ENCODE results near the gene SNX12. TPM values are rescaled to one million over a fixed set of nuclear protein-coding genes. Genes with fewer than 3 reads are reported as not detected.

The SNX12 gene
- total RNA-seq, 1 experiment from 2014 or later: 43.7 TPM

DNA sequence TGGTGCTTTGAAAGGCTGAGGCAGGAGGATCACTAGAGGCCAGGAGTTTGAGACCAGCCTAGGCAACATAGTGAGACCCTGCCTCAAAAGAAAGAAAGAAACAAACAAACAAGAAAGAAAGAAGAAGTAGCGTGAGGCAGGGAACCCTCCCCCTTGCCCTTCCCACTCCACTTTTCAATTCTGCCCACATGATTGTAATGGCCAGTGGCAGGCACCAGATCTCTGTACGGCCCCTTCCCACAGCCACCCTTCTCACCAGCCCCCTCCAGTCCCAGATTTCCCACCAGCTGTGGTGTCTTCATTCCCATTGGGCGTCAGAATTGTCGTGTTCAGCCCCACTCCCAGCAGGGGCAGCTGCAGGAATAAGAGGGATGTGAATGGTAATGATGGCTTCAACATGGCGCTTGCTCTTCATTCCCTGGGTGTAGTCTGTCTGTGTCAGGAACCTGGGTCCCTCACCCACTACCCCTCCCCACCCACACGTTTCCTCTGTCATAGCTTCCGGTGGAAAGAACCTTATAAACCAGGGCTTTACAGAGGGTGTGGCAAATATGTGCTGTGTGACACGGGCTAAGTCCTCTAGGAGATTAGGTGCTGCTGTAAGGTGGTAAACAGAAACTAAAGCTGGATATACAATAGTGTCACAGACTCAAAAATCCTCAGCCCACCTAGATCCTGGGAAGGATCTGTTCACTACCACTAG, 43.2 kb upstream of the SNX12 start, which contains the start of gene IL2RG:
Gene IL2RG, minus strand, starts transcription at position 437 of the 703 bp plus-strand sequence. Its CDS starts 38 bp downstream, at position 399.
- H3K4me3 ChIP-seq (replicated peaks in 1 of 2; ENCODE audit: low read depth in 1 of 2, low read length in 2 of 2): no peak within 1 kb of the TSS
- H3K79me2 ChIP-seq (ENCODE audit: insufficient read depth, low read length): no peaks in the 10 kb centered on the region
- H3K9me3 ChIP-seq (ENCODE audit: control insufficient read depth in 1 of 2, insufficient read depth in 1 of 2, low read depth in 1 of 2, low read length in 2 of 2): no peaks in the 10 kb centered on the region
- no peaks in the 10 kb centered on the region for H3K36me3 ChIP-seq (ENCODE audit: control insufficient read depth in 1 of 2, insufficient read depth in 2 of 2, low read length in 2 of 2)
- RAD21 ChIA-PET (ENCODE audit: low non-redundant PET in 1 of 2, low total read pairs in 2 of 2, uncharacterized antibody in 2 of 2, unreplicated experiment in 2 of 2): no interaction called here
- TF ChIP-seq SRF (IDR thresholded peaks at IDR 0.05; ENCODE audit: low read depth) (no peak), ZFX (IDR thresholded peaks at IDR 0.05) (no peak), RAD21 (IDR thresholded peaks at IDR 0.05; ENCODE audit: low read depth) (no peak), TCF7L2 (IDR thresholded peaks at IDR 0.05; ENCODE audit: borderline replicate concordance, extremely low read depth, insufficient read depth, insufficient read length) (no peak), FOSL1 (IDR thresholded peaks at IDR 0.05; ENCODE audit: low read depth) (no peak), ELF1 (IDR thresholded peaks at IDR 0.05; ENCODE audit: borderline replicate concordance, low read depth) (no peak), SIN3A (IDR thresholded peaks at IDR 0.05; ENCODE audit: low read depth) (no peak), JUND (IDR thresholded peaks at IDR 0.05) (no peak), CEBPB (IDR thresholded peaks at IDR 0.05; ENCODE audit: low read depth) (no peak), SP1 (IDR thresholded peaks at IDR 0.05; ENCODE audit: low read depth) (no peak), CBX3 (IDR thresholded peaks at IDR 0.05; ENCODE audit: low read depth) (no peak), EZH2 (IDR thresholded peaks at IDR 0.05) (no peak), YY1 (IDR thresholded peaks at IDR 0.05; ENCODE audit: extremely low read depth, insufficient replicate concordance, low read depth, low read length) (no peak), POLR2A (IDR thresholded peaks at IDR 0.05; ENCODE audit: borderline replicate concordance, extremely low read depth, insufficient read depth, insufficient read length) (no peak)
- TF ChIP-seq, protein P1, sequence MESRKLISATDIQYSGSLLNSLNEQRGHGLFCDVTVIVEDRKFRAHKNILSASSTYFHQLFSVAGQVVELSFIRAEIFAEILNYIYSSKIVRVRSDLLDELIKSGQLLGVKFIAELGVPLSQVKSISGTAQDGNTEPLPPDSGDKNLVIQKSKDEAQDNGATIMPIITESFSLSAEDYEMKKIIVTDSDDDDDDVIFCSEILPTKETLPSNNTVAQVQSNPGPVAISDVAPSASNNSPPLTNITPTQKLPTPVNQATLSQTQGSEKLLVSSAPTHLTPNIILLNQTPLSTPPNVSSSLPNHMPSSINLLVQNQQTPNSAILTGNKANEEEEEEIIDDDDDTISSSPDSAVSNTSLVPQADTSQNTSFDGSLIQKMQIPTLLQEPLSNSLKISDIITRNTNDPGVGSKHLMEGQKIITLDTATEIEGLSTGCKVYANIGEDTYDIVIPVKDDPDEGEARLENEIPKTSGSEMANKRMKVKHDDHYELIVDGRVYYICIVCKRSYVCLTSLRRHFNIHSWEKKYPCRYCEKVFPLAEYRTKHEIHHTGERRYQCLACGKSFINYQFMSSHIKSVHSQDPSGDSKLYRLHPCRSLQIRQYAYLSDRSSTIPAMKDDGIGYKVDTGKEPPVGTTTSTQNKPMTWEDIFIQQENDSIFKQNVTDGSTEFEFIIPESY (IDR thresholded peaks at IDR 0.05; ENCODE audit: extremely low read depth, insufficient replicate concordance, low read length): no peak
- TF ChIP-seq, protein P2, sequence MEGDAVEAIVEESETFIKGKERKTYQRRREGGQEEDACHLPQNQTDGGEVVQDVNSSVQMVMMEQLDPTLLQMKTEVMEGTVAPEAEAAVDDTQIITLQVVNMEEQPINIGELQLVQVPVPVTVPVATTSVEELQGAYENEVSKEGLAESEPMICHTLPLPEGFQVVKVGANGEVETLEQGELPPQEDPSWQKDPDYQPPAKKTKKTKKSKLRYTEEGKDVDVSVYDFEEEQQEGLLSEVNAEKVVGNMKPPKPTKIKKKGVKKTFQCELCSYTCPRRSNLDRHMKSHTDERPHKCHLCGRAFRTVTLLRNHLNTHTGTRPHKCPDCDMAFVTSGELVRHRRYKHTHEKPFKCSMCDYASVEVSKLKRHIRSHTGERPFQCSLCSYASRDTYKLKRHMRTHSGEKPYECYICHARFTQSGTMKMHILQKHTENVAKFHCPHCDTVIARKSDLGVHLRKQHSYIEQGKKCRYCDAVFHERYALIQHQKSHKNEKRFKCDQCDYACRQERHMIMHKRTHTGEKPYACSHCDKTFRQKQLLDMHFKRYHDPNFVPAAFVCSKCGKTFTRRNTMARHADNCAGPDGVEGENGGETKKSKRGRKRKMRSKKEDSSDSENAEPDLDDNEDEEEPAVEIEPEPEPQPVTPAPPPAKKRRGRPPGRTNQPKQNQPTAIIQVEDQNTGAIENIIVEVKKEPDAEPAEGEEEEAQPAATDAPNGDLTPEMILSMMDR (IDR thresholded peaks at IDR 0.05 in 2 of 3, conservative IDR thresholded peaks at IDR 0.05 in 1 of 3; ENCODE audit: borderline replicate concordance in 1 of 3, insufficient read depth in 1 of 3, low read depth in 2 of 3, low read length in 2 of 3): no peak
- H3K4me1 ChIP-seq (ENCODE audit: control insufficient read depth in 1 of 2, insufficient read depth in 2 of 2, low read length in 2 of 2): peaks cover 0 to 2% of the 10 kb centered on the region in 2 experiments; a peak in 1 of 4 replicates
- POLR2A ChIA-PET: no interaction called here
- no peak within 1 kb of the TSS for H2AFZ ChIP-seq (ENCODE audit: low read depth, low read length, poor library complexity, severe bottlenecking)
- no peak for DNase-seq (ENCODE audit: low read depth, low spot score)
- BruUV-seq (replicated peaks): no TSS peak
- intact Hi-C loops (cut with micrococcal nuclease): no loop called here
- no peak within 1 kb of the TSS for H3K27ac ChIP-seq (ENCODE audit: low read depth, low read length)
- H3K4me2 ChIP-seq (ENCODE audit: low read length): no peak within 1 kb of the TSS
- no peaks in the 10 kb centered on the region for H4K20me1 ChIP-seq (ENCODE audit: insufficient read depth)
- CTCF ChIA-PET: no interaction called here
- H3K9me2 ChIP-seq (ENCODE audit: insufficient read depth): no peaks in the 10 kb centered on the region
- no peak for ATAC-seq
- H3K27me3 ChIP-seq (ENCODE audit: insufficient read depth, low read length): no peaks in the 10 kb centered on the region
- H3K9ac ChIP-seq (ENCODE audit: low read length): no peak within 1 kb of the TSS

Measured in HCT116 (cell line).